ENCODE measurements around the gene GJB3.

DNA sequence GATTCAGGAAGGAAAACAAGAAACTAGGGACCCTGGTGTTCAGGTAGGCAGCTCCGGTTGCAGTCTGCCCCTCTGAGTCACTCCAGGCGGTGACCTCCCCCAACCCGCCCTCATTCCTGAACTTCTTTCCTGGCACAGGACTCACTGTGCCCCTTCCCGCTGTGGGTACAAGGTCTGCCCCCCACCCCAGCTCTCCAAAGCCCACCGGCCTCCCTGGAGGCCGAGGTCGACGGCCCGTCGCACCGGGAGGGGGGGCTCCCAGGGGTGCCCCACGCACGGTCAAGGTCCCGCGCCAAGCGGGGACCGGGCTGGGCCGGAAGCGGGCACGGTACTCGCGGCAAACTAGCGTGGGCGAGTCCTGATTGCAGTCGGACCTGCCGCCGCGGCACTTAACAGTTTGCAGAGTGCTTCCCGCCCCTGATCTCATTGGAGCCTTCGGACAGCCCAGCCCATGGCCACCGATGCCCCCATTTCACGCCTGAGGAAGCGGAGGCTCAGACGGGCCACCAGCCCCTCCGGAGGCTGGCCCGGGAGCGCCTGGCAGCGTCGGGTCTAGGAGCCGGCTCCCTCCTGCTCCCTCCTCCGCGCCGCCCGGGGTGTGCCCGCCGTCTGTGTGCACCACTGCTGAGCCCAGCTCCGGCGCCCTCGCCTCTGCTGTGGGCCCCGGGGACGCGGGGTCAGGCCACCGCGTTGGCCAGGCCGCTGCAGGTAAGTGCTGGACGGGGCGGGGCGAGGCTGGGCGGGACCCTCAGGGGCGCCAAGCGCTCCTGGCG lies at the start of gene GJB3:
- TF ChIP-seq, protein P1, sequence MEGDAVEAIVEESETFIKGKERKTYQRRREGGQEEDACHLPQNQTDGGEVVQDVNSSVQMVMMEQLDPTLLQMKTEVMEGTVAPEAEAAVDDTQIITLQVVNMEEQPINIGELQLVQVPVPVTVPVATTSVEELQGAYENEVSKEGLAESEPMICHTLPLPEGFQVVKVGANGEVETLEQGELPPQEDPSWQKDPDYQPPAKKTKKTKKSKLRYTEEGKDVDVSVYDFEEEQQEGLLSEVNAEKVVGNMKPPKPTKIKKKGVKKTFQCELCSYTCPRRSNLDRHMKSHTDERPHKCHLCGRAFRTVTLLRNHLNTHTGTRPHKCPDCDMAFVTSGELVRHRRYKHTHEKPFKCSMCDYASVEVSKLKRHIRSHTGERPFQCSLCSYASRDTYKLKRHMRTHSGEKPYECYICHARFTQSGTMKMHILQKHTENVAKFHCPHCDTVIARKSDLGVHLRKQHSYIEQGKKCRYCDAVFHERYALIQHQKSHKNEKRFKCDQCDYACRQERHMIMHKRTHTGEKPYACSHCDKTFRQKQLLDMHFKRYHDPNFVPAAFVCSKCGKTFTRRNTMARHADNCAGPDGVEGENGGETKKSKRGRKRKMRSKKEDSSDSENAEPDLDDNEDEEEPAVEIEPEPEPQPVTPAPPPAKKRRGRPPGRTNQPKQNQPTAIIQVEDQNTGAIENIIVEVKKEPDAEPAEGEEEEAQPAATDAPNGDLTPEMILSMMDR (IDR thresholded peaks at IDR 0.05; ENCODE audit: low read depth, low read length), result no peak
- TF ChIP-seq, protein P2, sequence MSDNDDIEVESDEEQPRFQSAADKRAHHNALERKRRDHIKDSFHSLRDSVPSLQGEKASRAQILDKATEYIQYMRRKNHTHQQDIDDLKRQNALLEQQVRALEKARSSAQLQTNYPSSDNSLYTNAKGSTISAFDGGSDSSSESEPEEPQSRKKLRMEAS (IDR thresholded peaks at IDR 0.05; ENCODE audit: low read depth, low read length), result no peak

Data from NB4 (cell line).